CD1c-positive myeloid dendritic cell (primary cell): Measurements from ENCODE around the gene POLR2F.
"Not testable (repeated sequence)": the region's sequence is repeated elsewhere in the genome, so short reads cannot be mapped to it uniquely, and the experiment has no call there.

ENCODE experiments used
- DNase-seq: peaks from one replicate; pipeline ENCODE4 v3.0.0-alpha.2; 2016; ENCODE audit errors: extremely low spot score

Gene POLR2F

GRCh38 chr22:37953062-37953436 is 450 bp upstream of the POLR2F start:
- DNase-seq, result no peak

DNA sequence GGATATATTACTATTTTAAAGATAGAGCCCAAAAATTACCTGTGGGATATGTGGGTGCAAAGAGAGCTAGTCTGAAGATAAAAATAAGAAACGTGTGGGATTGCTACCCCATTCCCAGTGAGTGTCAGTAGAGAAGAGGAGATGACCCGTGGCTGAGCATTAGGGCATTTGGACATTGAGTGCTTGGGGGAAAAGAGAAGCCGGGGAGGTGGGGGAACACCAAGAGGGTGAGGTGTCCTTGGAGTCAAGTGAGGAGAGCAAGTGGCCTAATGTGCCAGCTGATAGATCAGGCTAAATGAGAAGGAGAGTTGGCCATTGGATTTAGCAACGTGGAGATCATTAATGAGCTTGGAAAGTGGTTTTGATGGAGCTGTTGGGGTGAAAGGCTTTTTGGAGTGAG is 1.2 kb downstream of the POLR2F start:
- DNase-seq, result no peak

DNA sequence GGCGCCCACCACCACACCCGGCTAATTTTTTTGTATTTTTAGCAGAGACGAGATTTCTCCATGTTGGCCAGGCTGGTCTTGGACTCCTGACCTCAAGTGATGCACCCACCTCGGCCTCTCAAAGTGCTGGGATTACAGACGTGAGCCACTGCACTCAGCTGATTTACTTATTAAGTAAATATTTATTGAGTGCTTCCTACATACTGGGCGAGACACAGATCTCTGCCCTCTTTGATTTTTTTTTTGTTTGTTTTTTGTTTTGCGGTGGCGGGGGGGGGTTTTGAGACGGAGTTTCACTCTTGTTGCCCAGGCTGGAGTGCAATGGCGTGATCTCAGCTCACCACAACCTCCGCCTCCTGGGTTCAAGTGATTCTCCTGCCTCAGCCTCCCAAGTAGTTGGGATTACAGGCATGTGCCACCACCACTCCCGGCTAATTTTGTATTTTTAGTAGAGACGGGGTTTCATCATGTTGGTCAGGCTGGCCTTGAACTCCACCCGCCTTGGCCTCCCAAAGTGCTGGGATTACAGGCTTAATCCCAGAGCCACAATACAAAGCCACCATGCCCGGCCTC is 2.4 kb downstream of the POLR2F start:
- not testable (repeated sequence) for DNase-seq

- DNase-seq, result no peak
Observed at GRCh38 chr22:37957232-37957631, 3.7 kb downstream of the POLR2F start.

DNA sequence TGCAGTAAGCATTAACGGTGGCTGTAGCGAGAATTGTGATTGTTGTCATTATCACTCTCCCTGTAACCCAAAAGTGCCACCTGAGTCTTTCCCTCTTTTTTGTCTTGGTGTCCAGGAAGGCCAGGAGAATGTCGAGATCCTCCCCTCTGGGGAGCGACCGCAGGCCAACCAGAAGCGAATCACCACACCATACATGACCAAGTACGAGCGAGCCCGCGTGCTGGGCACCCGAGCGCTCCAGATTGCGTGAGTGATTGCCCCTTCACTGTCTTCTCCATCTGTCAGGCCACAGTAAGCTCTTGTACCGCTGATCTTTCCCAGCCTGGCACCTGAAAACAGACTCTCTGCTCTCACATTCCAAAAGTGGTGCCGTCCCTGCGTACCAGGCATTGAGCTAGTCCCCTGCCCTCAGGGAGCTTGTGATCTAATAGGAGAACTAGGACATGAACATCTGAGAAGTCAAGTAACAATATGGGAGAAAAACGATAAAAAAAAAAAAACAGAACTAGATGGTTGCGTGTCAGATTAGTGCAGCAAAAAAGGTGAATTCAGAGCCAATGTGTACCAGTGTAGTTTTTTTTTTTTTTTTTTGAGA is 5.8 kb downstream of the POLR2F start:
- DNase-seq, result no peak

- no peak for DNase-seq
Observed at GRCh38 chr22:37961062-37961461, 7.6 kb downstream of the POLR2F start.

- no peak for DNase-seq
Observed at GRCh38 chr22:37965940-37966664, 12.6 kb downstream of the POLR2F start.

DNA sequence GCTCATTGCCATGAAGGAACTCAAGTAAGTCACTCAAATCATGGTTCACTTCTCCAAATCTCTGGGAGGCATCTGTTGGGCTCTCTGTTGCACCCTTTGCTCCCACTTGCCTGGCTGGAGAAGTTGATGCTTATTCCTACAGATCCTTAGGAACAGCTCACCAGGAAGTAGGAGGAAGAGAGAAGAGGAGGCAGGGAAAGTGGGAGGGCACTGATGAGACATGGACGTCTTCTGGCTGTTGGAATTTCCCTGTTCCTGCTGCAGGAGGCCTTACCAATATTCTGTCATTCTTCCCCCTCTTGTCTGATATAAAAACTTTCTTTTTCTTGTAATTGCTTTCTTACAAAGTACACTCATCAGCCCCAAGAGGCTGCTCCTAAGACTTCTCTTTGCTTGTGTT is 13.6 kb downstream of the POLR2F start:
- DNase-seq, result no peak

- DNase-seq, result no peak
Observed at GRCh38 chr22:37967637-37968451, 14.3 kb downstream of the POLR2F start.

DNA sequence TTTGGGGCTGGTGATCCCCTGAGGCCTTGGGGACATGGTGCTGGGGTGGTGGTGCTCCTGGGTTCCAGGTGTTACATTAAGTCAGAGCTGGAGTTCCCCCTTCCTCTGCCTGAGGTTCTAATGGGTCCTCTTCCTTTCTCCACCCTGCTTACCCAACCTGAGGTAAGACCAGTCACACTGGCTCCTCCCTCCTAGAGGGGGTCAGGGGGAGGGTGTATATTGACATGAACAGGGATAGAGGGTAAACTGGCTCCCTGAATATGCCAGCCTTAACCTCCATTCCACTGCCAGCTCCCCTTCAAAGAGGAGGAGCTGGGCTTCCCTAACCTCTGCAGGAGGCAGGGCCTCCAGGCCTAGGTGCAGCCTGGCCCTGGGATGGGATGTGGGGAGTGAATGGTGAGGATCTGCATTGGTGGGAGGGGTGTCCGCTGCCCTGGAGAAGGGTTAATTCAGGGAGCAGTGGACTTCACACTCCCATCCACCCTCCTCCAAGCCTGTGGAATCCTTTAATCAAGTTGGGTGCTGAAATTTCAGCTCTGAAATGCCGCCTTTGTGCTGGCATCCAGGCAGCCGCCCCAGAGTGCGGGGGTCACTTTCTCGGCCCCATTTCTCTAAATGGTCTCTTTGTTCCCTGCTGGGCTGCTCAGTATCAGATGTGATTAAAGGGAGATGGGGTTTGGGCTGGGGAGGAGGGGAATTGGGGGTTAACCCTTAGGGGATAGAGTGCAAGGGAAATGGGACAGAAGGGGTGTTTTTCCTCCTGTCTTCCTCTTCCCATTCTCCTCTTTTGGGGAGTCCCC is 15.2 kb downstream of the POLR2F start:
- DNase-seq, result no peak

DNA sequence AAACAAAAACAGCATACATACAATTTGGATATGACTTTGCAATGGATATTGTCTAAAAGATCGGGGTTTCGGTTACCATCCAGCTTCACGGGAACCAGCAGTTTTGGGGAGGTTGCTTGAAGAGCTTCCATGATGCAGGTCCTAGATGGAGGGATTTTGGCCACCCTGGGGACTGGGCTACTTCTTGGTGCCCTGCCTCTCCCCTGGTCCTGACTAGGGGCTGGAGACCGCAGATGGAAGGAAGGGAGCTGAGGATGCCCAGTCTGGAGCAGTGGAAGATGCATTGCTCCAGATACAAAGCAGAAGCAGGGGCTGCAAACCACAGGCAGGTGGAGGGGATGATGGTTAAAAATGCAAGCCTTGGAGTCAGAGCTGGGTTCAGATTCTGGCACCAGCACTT is 17.4 kb downstream of the POLR2F start:
- DNase-seq, result no peak

- DNase-seq, result no peak
Observed at GRCh38 chr22:37971475-37972434, 18.3 kb downstream of the POLR2F start.

GRCh38 chr22:37972527-37972926 is 19.0 kb downstream of the POLR2F start:
- DNase-seq, result no peak

- DNase-seq, result no peak
Observed at GRCh38 chr22:37973271-37974170, 20.0 kb downstream of the POLR2F start.

DNA sequence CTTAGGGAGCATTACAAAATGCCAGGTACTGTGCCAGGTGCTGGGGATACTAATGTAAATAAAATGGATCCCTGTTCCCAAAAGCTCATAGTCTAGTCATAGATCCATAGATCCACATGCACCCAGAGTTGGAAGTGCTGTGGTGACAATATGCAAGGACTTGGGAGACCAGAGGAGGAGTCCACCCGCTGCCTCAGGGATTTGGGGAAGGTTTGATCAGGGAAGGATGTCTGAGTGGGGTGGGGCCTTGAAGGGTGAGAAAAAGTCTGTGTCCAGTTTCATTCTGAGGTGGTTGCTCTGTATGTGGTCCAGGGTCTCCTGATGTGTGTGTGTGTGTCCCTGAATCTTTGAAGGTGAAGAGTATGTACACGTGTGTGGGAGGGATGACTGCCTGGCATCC is 21.7 kb downstream of the POLR2F start:
- no peak for DNase-seq

GRCh38 chr22:37976022-37976421 is 22.5 kb downstream of the POLR2F start:
- not testable (repeated sequence) for DNase-seq

- no peak for DNase-seq
Observed at GRCh38 chr22:37976547-37976946, 23.0 kb downstream of the POLR2F start.

DNA sequence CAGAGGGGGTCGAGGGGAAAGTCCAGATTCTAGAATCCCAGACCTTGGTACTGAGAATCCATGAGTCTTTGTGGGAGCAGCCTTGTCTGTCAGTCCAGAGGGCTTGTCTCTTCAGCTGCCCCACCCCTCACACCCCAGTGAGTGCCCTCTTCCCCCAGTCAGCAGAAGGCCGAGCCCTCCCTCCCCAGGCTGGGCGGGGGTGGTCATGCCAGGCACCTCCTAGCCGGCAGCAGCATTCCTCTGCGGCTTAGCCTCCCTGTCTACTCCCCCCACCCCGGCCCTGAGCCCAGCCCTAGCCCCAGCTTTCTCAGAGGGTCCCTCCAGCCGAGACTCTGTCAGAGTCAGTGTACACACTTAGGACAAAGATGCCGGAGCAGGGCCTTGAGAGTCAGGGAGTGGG is 26.3 kb downstream of the POLR2F start:
- no peak for DNase-seq

- no peak for DNase-seq
Observed at GRCh38 chr22:37981282-37982011, 27.9 kb downstream of the POLR2F start.
